Melanocyte of skin (primary cell): ENCODE measurements around the gene OR10AG1. TPM values are rescaled to one million over a fixed set of nuclear protein-coding genes. Genes with fewer than 3 reads are reported as not detected.

Experiments
- total RNA-seq, 2 donors: library from RNA; depleted of rRNA; stranded (reverse); fragments of >200 nt; gene quantifications; 2 replicates each; pipeline ENCODE4 v1.2.3, GENCODE V29; 2012

OR10AG1 gene, protein sequence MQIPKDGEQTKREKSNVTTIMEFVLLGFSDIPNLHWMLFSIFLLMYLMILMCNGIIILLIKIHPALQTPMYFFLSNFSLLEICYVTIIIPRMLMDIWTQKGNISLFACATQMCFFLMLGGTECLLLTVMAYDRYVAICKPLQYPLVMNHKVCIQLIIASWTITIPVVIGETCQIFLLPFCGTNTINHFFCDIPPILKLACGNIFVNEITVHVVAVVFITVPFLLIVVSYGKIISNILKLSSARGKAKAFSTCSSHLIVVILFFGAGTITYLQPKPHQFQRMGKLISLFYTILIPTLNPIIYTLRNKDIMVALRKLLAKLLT
- total RNA-seq = not detected

GRCh38 chr11:55969845-55970244 is at the start of gene OR10AG1:
OR10AG1 (minus strand) TSS chr11:55969945; CDS start chr11:55969907, 38 bp downstream.

DNA sequence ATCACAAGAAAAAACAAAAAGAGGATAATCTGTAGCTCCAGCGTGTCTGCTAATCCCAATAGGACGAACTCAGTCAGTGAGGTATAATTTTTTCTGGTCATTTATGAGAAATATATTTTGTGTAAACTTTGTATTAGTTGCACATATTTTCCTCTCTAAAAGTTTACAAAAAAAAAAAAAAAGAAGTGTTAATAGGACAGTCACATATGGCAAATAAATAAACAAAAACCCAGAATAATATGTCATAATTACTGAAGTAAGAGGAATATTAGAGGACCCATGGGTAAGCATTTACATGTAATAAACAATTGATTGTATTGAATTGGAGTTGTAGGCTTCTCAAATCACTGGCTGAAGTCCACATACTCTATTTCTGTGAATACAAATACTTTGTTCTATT is 24.8 kb upstream of the OR10AG1 start, which contains the start of gene OR5F1:
Gene OR5F1 (minus strand): TSS at position 101 of the 400 bp plus-strand sequence. CDS start 0 bp downstream, at position 101.

GRCh38 chr11:55936300-55936699 is 33.4 kb downstream of the OR10AG1 start, which contains the start of gene OR5I1:
OR5I1 (minus strand) TSS chr11:55936400; CDS start chr11:55936400, 0 bp downstream.

Other genes starting within 250 kb of the OR10AG1 start
- not detected for gene OR5D13, start 196.5 kb downstream of the OR10AG1 start, total RNA-seq
- gene OR5D14, start 174.4 kb downstream of the OR10AG1 start, total RNA-seq = not detected
- gene OR5L1, start 158.6 kb downstream of the OR10AG1 start, total RNA-seq = not detected
- not detected for gene OR5D18, start 150.3 kb downstream of the OR10AG1 start, total RNA-seq
- gene OR5L2, start 142.7 kb downstream of the OR10AG1 start, total RNA-seq = not detected
- gene OR5D16, start 131.2 kb downstream of the OR10AG1 start, total RNA-seq = not detected
- 1 to 10 TPM; 1.3 to 2.8 TPM for gene TRIM51, start 86.6 kb downstream of the OR10AG1 start, total RNA-seq
- not detected for gene OR5W2, start 55.4 kb downstream of the OR10AG1 start, total RNA-seq
- gene OR5I1, start 33.5 kb downstream of the OR10AG1 start, total RNA-seq = not detected
- not detected for gene OR5F1, start 24.7 kb upstream of the OR10AG1 start, total RNA-seq
- gene OR5AS1, start 57.7 kb upstream of the OR10AG1 start, total RNA-seq = not detected
- gene OR8I2, start 123.4 kb upstream of the OR10AG1 start, total RNA-seq = not detected
- gene OR8H2, start 133.7 kb upstream of the OR10AG1 start, total RNA-seq = not detected
- gene OR8H3, start 152.4 kb upstream of the OR10AG1 start, total RNA-seq = not detected
- not detected for gene OR8J3, start 170.3 kb upstream of the OR10AG1 start, total RNA-seq
- gene OR8K5, start 190.4 kb upstream of the OR10AG1 start, total RNA-seq = not detected
- not detected for gene OR5J2, start 206.7 kb upstream of the OR10AG1 start, total RNA-seq